Uterus (tissue), 2 donors: ENCODE data around the gene MTCL3.

ENCODE experiments used
- CTCF ChIP-seq, 4 experiments: fragments of 200-600 bp in 2 of 4; fragments of 450-650 bp in 2 of 4; sonication (generic) in 2 of 4; IDR thresholded peaks; one replicate each; pipeline ENCODE4 v1.5.1; 2016 to 2019; ENCODE audit warnings: antibody characterized with exemption in 4 of 4, mild to moderate bottlenecking in 2 of 4, moderate library complexity in 1 of 4
- POLR2A ChIP-seq, 2 donors: fragments of 450-650 bp; IDR thresholded peaks; one replicate each; pipeline ENCODE4 v1.6.1; 2016; ENCODE audit warnings: antibody characterized with exemption in 2 of 2, mild to moderate bottlenecking in 1 of 2, moderate library complexity in 1 of 2

GRCh38 chr6:127516662-127517273, 2.4 kb downstream of the MTCL3 start:
- TF ChIP-seq CTCF (IDR thresholded peaks at IDR 0.05) (peak in 2 of 4 experiments; percentile 16 to 39), POLR2A (IDR thresholded peaks at IDR 0.05) (no peak)
